HG03108 (cell line): ENCODE data around the gene PLA2G15.
"Not testable (repeated sequence)": the region's sequence is repeated elsewhere in the genome, so short reads cannot be mapped to it uniquely, and the experiment has no call there.

ENCODE experiments used
- ATAC-seq: cut with Tn5 transposase; IDR thresholded peaks from one replicate; pipeline ENCODE4 v1.9.1; 2021; ENCODE audit warnings: moderate library complexity; ENCODE audit not compliant: unreplicated experiment

The PLA2G15 gene

GRCh38 chr16:68275611-68276191 is 30.5 kb downstream of the PLA2G15 start:
- ATAC-seq = peak; percentile 54

- no peak for ATAC-seq
These were observed 31.1 kb downstream of the PLA2G15 start for GRCh38 chr16:68276223-68276622.

DNA sequence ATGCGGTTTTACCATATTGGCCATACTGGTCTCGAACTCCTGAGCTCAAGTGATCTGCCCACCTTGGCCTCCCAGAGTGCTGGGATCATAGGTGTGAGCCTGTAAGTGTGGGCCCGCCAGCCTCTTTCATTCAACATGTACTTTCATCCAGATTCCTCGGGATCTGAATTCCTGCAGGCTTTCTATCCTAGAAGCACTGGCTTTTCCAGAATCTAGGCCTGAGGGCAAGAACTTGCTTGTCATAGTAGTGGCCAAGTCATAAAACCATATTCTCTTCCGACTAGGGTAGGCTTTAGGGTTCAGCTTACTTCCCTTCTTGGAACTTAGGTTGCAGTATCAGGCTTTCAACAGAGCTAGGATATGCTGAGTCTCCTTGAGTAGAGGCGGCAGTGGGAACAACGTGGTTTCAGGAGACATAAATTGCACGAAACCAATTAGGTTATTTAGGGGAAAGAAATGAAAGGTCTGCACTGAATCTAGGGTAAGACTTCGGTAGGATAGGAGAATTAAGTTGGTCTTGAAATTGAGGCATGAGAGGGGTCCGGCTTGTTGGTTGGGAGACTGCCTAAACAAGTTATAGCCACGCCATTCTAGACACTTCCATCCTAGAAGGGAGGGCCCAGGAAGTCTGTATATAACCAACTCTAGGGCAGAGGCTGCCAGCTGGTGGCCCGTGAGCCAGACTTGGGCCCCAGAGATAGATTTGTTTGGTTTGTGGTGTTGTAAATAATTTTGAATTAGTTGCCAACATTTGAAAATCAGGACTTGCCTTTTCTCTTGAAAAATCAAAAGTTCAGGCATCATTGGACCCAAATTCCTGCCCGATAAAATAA is 34.8 kb downstream of the PLA2G15 start:
- ATAC-seq = no peak

DNA sequence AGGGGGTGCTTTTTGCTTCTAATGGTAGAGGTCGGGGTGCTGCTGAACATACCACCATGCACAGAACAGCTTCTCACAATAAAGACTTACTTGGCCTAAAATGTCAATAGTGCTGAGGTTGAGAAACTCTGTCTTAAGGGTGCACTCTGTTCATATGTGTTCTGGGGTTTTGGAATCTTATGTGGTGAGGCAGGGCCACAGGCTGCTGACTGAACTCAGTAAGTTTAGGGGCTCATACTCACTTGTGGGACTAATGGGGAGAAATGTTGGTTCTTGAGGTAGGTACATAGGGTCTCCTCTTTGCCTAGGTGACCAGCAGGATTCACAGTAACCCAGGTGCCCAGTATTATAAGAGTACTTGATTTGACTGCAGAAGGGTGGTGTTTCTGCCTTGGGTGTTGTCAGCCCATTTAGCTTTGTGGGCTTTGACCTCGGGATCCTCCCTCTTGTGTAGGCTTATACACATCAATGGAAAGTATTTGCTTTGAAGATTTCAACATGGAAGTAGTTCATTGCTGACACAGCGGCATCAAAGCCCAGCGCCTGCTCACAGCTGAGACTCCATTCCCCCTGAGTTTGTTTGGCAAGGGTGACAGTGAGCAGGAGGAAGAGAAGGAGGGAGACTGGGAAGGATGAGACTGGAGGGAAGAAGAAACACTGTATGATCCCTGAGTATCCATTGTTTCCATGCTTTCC is 36.3 kb downstream of the PLA2G15 start:
- ATAC-seq = no peak

- no peak for ATAC-seq
These were observed 36.9 kb downstream of the PLA2G15 start for GRCh38 chr16:68282064-68282452.

GRCh38 chr16:68283346-68283745 is 38.2 kb downstream of the PLA2G15 start:
- no peak for ATAC-seq

GRCh38 chr16:68283801-68284598 is 38.8 kb downstream of the PLA2G15 start:
- ATAC-seq = no peak

GRCh38 chr16:68284847-68285246 is 39.7 kb downstream of the PLA2G15 start:
- ATAC-seq = peak; percentile 37

- no peak for ATAC-seq
These were observed 40.5 kb downstream of the PLA2G15 start for GRCh38 chr16:68285683-68286082.

DNA sequence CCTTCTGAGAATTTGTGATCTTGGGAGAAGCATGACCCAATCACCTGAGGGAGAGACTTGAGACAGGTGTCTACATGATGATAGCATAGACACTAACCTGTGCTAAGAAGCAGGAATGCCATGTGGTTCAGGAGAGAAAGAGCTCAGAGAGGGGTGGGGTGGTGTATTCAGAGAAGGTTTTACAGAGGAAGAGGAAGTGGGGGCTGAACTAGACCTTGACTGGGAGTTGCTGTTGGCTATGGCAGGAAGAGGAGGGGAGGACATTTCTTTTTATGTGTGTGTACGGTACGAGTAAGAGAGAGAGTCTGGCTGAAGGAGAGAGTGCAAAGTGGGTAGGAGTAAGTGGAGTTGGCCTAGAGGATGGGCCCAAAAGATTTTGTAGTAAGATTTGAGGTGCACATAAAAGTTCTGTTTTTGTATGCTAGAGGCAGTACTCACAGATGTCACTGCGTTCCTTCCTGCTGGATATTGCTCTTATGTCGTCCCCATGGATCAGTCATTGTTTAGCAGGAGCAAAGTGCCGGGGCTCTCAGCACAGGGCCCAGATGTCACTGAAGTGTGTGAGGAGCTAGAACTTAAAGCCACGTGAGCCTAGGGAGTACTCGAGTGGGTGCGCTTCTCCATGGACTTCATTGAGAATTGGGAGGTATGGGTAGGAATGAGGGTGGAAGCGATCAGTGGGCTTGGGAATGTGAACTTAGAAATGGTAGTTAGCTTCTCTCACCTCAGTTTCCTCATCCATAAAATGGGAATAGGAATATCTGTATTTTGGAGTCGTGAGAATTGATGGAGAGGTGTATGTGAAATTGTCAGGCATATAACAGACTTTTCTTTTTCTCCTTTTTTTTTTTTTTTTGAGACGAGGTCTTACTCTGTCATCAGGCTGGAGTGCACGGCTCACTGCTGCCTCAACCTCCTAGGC is 41.2 kb downstream of the PLA2G15 start:
- ATAC-seq = no peak

DNA sequence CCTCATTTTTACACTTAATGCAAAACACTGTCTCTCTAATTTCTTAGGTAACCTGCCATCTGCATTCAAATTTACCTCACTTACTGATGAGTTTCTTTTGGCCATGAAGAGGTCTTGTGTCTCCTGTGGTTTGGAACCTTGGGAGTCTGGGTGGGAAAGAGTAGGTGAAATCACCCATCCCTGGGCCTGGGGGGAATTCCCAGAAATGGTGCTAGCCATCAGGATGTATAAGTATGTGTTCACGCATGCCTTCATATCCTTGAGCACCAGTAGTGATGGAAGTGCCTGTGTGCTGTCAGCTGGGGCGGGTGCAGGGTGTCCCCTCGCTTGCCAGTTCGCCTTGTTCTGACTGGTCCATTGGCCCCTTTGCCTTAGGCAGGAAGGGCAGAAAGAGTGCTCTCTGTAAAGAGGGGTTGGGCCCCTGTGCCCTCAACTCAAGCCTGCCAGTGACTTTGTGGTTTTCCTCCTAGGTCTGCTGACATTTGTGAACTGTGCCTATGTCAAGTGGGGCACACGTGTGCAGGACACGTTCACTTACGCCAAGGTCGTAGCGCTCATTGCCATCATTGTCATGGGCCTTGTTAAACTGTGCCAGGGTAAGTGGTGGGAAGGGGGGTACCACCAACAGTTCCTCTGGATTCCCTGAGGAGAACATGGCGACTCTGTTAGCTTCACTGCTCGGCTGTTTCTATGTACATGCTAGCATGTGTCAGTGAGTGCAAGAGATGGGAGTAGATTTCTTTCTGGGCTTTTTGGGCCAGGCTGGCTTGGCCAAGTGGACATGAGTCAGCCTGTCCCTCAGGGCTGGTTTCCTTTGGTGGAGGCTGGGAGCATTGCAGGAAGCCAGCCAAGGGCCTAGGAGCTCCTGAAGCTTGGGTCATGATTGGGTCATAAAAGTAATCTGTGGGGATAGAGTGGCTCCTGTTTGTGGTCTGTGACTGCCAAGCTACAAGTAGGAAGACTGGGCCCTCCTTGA is 42.4 kb downstream of the PLA2G15 start:
- ATAC-seq = no peak

GRCh38 chr16:68288252-68288650 is 43.1 kb downstream of the PLA2G15 start:
- ATAC-seq = no peak

GRCh38 chr16:68288796-68289195 is 43.6 kb downstream of the PLA2G15 start:
- ATAC-seq = not testable (repeated sequence)

DNA sequence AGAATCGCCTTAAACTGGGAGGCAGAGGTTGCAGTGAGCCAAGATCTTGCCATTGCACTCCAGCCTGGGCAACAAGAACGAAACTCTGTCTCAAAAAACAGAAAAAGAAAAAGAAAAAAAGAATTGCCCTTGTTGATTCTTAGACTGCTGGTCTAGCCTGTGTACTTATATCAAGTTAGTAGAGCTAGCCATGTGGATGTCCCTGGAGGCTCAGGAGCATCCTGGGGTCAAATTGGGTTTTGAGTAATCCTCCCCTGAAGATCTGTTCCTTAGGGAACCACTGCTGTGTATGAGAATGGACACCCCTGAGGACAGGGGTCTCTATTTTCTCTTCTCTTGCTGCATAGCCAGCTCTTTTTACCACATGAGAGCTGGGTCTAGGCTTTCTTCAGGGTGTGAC is 44.0 kb downstream of the PLA2G15 start:
- ATAC-seq = no peak

DNA sequence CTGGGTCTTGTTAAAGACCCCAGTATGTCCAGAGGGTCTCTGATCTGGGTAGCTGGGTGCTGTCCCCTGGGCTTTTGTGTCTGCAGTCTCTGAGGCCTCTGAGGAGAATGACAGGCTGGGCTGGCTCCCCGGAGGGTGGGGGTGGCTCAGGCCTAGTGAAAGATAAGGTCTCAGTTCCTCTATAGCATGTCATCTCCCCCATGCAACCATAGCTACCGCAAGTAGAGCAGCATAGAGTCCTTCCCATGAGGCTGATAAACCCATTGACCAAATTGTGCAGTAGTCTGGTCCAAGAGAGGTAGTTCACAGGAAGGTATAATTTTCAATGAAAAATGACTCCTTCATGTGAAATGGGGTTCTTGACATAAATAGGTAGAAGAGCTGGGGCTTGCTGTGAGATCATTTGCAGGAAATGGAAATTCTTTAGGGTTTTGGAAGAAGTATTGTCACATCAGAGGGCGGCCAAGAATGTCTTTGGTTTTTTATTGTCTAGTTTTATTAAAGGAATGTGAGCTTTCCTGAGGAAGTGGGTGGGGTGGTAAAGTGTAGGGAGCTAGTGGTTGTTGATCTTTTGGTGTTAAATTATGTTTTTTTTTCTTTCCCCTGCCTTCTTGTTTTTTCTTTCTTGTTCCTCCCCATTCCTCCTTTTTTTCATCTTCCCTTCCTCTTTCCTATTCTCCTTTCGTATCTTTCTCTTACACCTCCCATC is 44.6 kb downstream of the PLA2G15 start:
- ATAC-seq = peak; percentile 77

GRCh38 chr16:68290450-68290849 is 45.3 kb downstream of the PLA2G15 start:
- no peak for ATAC-seq

DNA sequence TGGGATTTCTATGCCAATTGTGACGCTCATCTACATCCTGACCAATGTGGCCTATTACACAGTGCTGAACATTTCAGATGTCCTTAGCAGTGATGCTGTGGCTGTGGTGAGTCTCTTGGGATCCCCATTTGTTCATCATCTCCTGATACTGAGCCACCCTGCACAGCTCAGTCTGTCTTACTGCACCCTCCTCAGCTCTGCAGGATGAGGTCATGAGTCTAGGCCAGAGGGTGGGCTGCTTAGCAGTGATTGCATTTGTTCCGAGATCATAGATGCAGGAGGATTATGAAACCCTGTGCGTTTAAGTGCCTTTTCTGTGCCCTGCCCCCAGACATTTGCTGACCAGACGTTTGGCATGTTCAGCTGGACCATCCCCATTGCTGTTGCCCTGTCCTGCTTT is 46.1 kb downstream of the PLA2G15 start:
- no peak for ATAC-seq

DNA sequence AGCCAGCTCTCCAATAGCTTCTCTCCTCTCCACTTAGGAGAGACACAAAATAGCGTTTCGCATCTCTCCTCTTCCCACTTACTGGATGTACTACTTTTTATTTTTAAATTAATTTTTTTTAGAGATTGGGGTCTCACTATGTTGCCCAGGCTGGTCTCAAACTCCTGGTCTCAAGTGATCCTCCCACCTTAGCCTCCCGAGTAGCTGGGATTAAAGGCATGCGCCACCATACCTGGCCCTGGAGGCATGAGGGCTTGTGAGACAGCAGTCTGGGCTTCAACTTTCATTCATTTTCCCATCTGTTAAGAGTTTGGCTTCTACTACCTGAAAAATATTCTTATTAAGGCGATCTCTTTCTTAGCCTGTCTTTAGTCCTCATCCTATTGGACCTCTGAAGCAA is 47.3 kb downstream of the PLA2G15 start:
- ATAC-seq = no peak
